CD14-positive monocyte (primary cell): ENCODE data around the gene CDK6. TPM values are rescaled to one million over a fixed set of nuclear protein-coding genes. Genes with fewer than 3 reads are reported as not detected.

ENCODE experiments used
- DNase-seq, 3 donors: peaks; one replicate each; pipeline ENCODE4 v3.0.0-alpha.2; 2011 to 2022
- H2AFZ ChIP-seq: 2 replicates; pipeline ENCODE4 v1.6.0; 2012; ENCODE audit warnings: mild to moderate bottlenecking, low read depth, low read length, inconsistent platforms; ENCODE audit not compliant: insufficient read depth, poor library complexity, severe bottlenecking
- H3K27ac ChIP-seq, 2 donors: 1 replicate in 1 of 2; 2 replicates in 1 of 2; pipeline ENCODE4 v1.5.1; 2012 to 2013; ENCODE audit warnings: low read length in 2 of 2, control low read depth in 1 of 2, inconsistent platforms in 1 of 2, low read depth in 1 of 2, mild to moderate bottlenecking in 1 of 2
- H3K27me3 ChIP-seq, 2 donors: one replicate each; pipeline versions ENCODE4 v1.6.0 to v1.6.1; 2011 to 2013; ENCODE audit warnings: low read length in 2 of 2; ENCODE audit not compliant: control insufficient read depth in 2 of 2, insufficient read depth in 2 of 2
- H3K36me3 ChIP-seq, 2 donors: replicated peaks in 1 of 2; 1 replicate in 1 of 2; 2 replicates in 1 of 2; pipeline versions ENCODE4 v1.5.1 to v1.6.1; 2012 to 2013; ENCODE audit warnings: low read length in 2 of 2, control low read depth in 1 of 2, inconsistent platforms in 1 of 2, mild to moderate bottlenecking in 1 of 2; ENCODE audit not compliant: insufficient read depth in 2 of 2, control insufficient read depth in 1 of 2
- H3K4me1 ChIP-seq, 2 donors: 1 replicate in 1 of 2; 2 replicates in 1 of 2; pipeline versions ENCODE4 v1.5.1 to v1.6.1; 2012 to 2013; ENCODE audit warnings: low read length in 2 of 2, control low read depth in 1 of 2, inconsistent platforms in 1 of 2, mild to moderate bottlenecking in 1 of 2, moderate library complexity in 1 of 2; ENCODE audit not compliant: insufficient read depth in 2 of 2, control insufficient read depth in 1 of 2
- H3K4me2 ChIP-seq: replicated peaks from 2 replicates; pipeline ENCODE3; 2012; ENCODE audit warnings: low read length, moderate library complexity, mild to moderate bottlenecking; ENCODE audit not compliant: poor library complexity, severe bottlenecking; ENCODE audit errors: extremely low read depth
- H3K4me3 ChIP-seq, 3 experiments: fragments of 200-600 bp in 1 of 3; sonication (generic) in 1 of 3; replicated peaks in 1 of 3; 1 replicate in 2 of 3; 2 replicates in 1 of 3; pipeline ENCODE4 v1.5.1; 2011 to 2013; ENCODE audit warnings: low read length in 3 of 3, mild to moderate bottlenecking in 3 of 3, control low read depth in 2 of 3, low read depth in 2 of 3, inconsistent platforms in 1 of 3, moderate library complexity in 1 of 3
- H3K79me2 ChIP-seq: 2 replicates; pipeline ENCODE4 v1.6.0; 2012; ENCODE audit warnings: mild to moderate bottlenecking, control low read depth, inconsistent platforms, low read length, moderate library complexity; ENCODE audit not compliant: insufficient read depth
- H3K9ac ChIP-seq: 2 replicates; pipeline ENCODE4 v1.6.0; 2017; ENCODE audit warnings: low read length, mild to moderate bottlenecking; ENCODE audit not compliant: insufficient read depth, poor library complexity, severe bottlenecking
- H3K9me3 ChIP-seq, 2 donors: replicated peaks in 1 of 2; 1 replicate in 1 of 2; 2 replicates in 1 of 2; pipeline versions ENCODE4 v1.5.1 to v1.6.1; 2012 to 2013; ENCODE audit warnings: low read length in 2 of 2, control low read depth in 1 of 2; ENCODE audit not compliant: control insufficient read depth in 1 of 2, insufficient read depth in 1 of 2
- H4K20me1 ChIP-seq: 2 replicates; pipeline ENCODE4 v1.6.0; 2012; ENCODE audit warnings: mild to moderate bottlenecking, low read length, control low read depth, moderate library complexity; ENCODE audit not compliant: insufficient read depth
- H3K27ac Mint-ChIP-seq, 7 donors: one replicate each; pipeline ENCODE4 v1.8.0; 2020; ENCODE audit warnings: mild to moderate bottlenecking in 7 of 7, mixed read lengths in 7 of 7, moderate library complexity in 6 of 7, inconsistent platforms in 2 of 7
- H3K27me3 Mint-ChIP-seq, 3 donors: one replicate each; pipeline ENCODE4 v1.8.0; 2021 to 2022; ENCODE audit warnings: low read depth in 3 of 3, mild to moderate bottlenecking in 3 of 3, mixed read lengths in 3 of 3, moderate library complexity in 3 of 3, inconsistent platforms in 1 of 3
- H3K36me3 Mint-ChIP-seq, 2 donors: one replicate each; pipeline ENCODE4 v1.8.0; 2020; ENCODE audit warnings: mixed read lengths in 2 of 2, inconsistent platforms in 1 of 2, mild to moderate bottlenecking in 1 of 2
- H3K4me1 Mint-ChIP-seq: one replicate; pipeline ENCODE4 v1.8.0; 2020; ENCODE audit warnings: mild to moderate bottlenecking, mixed read lengths
- H3K4me3 Mint-ChIP-seq, 2 donors: one replicate each; pipeline ENCODE4 v1.8.0; 2020; ENCODE audit warnings: mild to moderate bottlenecking in 2 of 2, mixed read lengths in 2 of 2, moderate library complexity in 1 of 2
- H3K9me3 Mint-ChIP-seq, 7 donors: one replicate each; pipeline ENCODE4 v1.8.0; 2020 to 2022; ENCODE audit warnings: mixed read lengths in 7 of 7, mild to moderate bottlenecking in 6 of 7, moderate library complexity in 6 of 7, inconsistent platforms in 2 of 7
- WGBS: methylation state at CpG from one replicate; pipeline ENCODE4 v1.1.5; 2013; ENCODE audit warnings: missing lambda C conversion rate; ENCODE audit not compliant: insufficient coverage; 5-methylcytosine and 5-hydroxymethylcytosine counted together
- intact Hi-C, 2 donors: fragments of 100-400 bp; cut with micrococcal nuclease; formaldehyde crosslinking; loops; one replicate each; pipeline versions ENCODE4 v1.15.0 to v1.15.1; 2023
- polyA plus RNA-seq, 3 donors: library from polyadenylated mRNA; depleted of rRNA in 1 of 3; unstranded in 2 of 3; stranded (reverse) in 1 of 3; fragments of 300-500 nt in 2 of 3; fragments of >200 nt in 1 of 3; fragmentation: Illumina TruSeq in 2 of 3; gene quantifications; 1 replicate in 2 of 3; 2 replicates in 1 of 3; pipeline ENCODE4 v1.2.3, GENCODE V29; 2012 to 2021
- TF ChIP-seq, protein P1 (sequence below): fragments of 200-600 bp; IDR thresholded peaks from one replicate; pipeline ENCODE4 v1.8.0; 2022; ENCODE audit warnings: antibody characterized with exemption, mild to moderate bottlenecking

CDK6 gene
- polyA plus RNA-seq, 3 donors, result 3.4 to 4.3 (median 3.8) TPM

GRCh38 chr7:92802406-92802805 is 34.0 kb downstream of the CDK6 start:
- no peak overlapping the region for H3K27ac Mint-ChIP-seq
- intact Hi-C loops, result no loop called here
- H3K4me3 ChIP-seq, result no peak overlapping the region
- WGBS, result 92% methylated on average over 2 of the region's 4 CpGs
- TF ChIP-seq, protein P1, sequence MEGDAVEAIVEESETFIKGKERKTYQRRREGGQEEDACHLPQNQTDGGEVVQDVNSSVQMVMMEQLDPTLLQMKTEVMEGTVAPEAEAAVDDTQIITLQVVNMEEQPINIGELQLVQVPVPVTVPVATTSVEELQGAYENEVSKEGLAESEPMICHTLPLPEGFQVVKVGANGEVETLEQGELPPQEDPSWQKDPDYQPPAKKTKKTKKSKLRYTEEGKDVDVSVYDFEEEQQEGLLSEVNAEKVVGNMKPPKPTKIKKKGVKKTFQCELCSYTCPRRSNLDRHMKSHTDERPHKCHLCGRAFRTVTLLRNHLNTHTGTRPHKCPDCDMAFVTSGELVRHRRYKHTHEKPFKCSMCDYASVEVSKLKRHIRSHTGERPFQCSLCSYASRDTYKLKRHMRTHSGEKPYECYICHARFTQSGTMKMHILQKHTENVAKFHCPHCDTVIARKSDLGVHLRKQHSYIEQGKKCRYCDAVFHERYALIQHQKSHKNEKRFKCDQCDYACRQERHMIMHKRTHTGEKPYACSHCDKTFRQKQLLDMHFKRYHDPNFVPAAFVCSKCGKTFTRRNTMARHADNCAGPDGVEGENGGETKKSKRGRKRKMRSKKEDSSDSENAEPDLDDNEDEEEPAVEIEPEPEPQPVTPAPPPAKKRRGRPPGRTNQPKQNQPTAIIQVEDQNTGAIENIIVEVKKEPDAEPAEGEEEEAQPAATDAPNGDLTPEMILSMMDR, result no peak
- H3K4me3 Mint-ChIP-seq, result no peak overlapping the region
- no peaks in the 10 kb centered on the region for H3K9me3 Mint-ChIP-seq
- no peaks in the 10 kb centered on the region for H3K27me3 ChIP-seq
- no peaks in the 10 kb centered on the region for H3K9me3 ChIP-seq
- H3K9ac ChIP-seq, result no peak overlapping the region
- H3K4me2 ChIP-seq, result no peak overlapping the region
- H3K36me3 ChIP-seq, result no peaks in the 10 kb centered on the region
- H3K27me3 Mint-ChIP-seq, result no peaks in the 10 kb centered on the region
- H3K4me1 ChIP-seq, result peaks cover 3 to 8% of the 10 kb centered on the region in 2 donors
- peaks cover 56% of the 10 kb centered on the region for H3K79me2 ChIP-seq
- no peak overlapping the region for H2AFZ ChIP-seq
- no peak for DNase-seq
- no peak overlapping the region for H3K27ac ChIP-seq
- no peaks in the 10 kb centered on the region for H3K36me3 Mint-ChIP-seq
- no peaks in the 10 kb centered on the region for H4K20me1 ChIP-seq
- peaks cover 2% of the 10 kb centered on the region for H3K4me1 Mint-ChIP-seq

DNA sequence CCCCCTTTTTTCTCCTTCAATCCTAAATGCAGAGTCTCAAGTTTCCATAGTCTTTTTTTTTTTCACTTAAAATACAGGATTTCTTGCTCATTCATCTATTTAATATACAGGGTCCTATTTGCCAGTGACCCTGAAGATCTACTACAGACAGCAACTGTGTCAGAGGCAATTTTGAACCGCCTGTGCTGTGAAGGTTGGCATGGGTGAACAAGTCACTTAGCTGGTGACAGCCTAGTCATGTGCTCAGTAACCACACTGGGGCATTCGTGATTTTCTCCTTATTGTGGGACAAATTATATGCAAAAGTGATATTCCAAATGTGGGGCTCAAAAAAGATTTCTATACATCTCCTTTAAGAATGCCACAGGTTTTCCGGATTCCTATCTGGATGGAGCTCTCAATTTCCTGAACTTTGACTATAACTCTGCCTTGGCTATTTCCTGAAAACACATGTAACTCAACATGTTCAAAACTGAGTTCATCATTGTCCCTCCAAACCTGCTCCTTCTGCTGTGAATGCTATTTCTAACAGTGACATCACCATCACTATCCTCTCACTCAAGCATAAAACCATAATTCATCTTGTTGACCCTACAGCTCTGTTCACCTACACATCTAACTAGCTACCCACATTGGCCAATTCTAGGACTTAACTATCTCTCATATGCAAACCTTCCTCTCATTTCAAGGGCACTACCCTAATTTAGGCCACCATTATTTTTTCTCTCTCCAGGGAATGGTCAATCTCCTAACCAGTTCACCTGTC is 36.7 kb downstream of the CDK6 start:
- Mint-ChIP-seq H3K4me3 (no peak overlapping the region), H3K27me3 (no peaks in the 10 kb centered on the region), H3K27ac (no peak overlapping the region), H3K4me1 (peaks cover 6% of the 10 kb centered on the region), H3K36me3 (no peaks in the 10 kb centered on the region), H3K9me3 (no peaks in the 10 kb centered on the region)
- Histone ChIP-seq H3K4me2 (no peak overlapping the region), H3K36me3 (no peaks in the 10 kb centered on the region), H3K9ac (no peak overlapping the region), H3K4me1 (peaks cover 3 to 8% of the 10 kb centered on the region in 2 donors), H3K27ac (no peak overlapping the region), H4K20me1 (no peaks in the 10 kb centered on the region), H3K27me3 (no peaks in the 10 kb centered on the region), H3K4me3 (no peak overlapping the region), H3K79me2 (peaks cover 45% of the 10 kb centered on the region), H2AFZ (no peak overlapping the region), H3K9me3 (no peaks in the 10 kb centered on the region)
- TF ChIP-seq, protein P1, result no peak
- intact Hi-C loops, result no loop called here
- no peak for DNase-seq
- 73% methylated on average over 1 of the region's 3 CpGs for WGBS
